Erythroblast (primary cell): ENCODE results near the gene CYFIP1.

Experiments
- GATA1 ChIP-seq: IDR thresholded peaks from 2 replicates; pipeline ENCODE4 v1.6.1; 2011; ENCODE audit warnings: low read depth, mild to moderate bottlenecking, control low read depth, low read length, moderate library complexity
- POLR2A ChIP-seq: IDR thresholded peaks from 2 replicates; pipeline ENCODE4 v1.6.1; 2011; ENCODE audit warnings: mild to moderate bottlenecking, low read length

DNA sequence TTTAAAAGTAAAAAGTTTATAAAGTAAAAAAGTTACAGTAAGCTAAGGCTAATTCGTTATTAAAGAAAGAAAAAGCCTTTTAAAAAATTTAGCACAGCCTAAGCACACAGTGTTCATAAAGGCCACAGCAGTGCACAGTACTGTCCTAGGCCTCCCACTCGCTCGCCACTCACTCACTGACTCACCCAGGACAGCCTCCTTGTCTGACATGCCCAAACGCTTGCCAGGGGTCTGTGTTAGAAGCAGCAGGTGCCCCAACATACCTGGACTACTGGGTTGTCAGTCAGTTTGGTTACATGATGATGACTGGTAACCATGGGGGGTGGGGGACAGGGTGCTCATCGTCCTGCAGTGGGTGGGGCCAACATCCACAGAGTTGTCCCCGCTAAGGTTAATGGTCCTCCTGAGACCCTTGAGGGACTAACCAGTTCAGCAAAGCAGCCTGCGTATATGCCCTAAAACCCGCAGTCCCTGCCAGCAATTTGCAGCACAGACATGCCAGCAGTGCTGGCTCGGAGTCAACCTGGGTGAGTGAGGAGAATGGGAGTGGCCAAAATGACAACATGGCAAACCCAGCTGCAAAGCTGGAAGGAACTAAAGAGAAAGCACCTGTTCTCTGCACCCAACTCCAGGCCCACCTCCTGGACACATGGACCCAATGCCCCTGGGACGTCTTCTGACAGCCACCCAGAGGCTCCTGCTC is 49.2 kb downstream of the CYFIP1 start:
- no peak for TF ChIP-seq POLR2A
- no peak for TF ChIP-seq GATA1
